H1 (cell line): ENCODE results near the gene TBC1D22A. TPM values are rescaled to one million over a fixed set of nuclear protein-coding genes. Genes with fewer than 3 reads are reported as not detected.

Experiments used
- CTCF ChIA-PET: fragments of 300-600 bp; sonication (Branson Sonifier 250); formaldehyde crosslinking; loops from one replicate; lab custom pipeline; 2021; ENCODE audit not compliant: partially characterized antibody; lab: Charles Lee
- POLR2A ChIA-PET: fragments of 300-600 bp; sonication (Branson Sonifier 250); formaldehyde crosslinking; loops from one replicate; lab custom pipeline; 2021; ENCODE audit warnings: inconsistent platforms; ENCODE audit not compliant: partially characterized antibody; lab: Charles Lee
- DNase-seq, 2 experiments: peaks; one replicate each; pipeline versions ENCODE4 v3.0.0 to v3.0.0-alpha.2; 2010 to 2022; ENCODE audit warnings: low spot score in 2 of 2, low read depth in 1 of 2, mixed read lengths in 1 of 2
- FAIRE-seq: peaks from 2 replicates; lab custom pipeline; 2011; peaks lifted over from hg19 to GRCh38; lab: Jason Lieb, UNC
- H2AFZ ChIP-seq: 2 replicates; pipeline ENCODE4 v1.8.1; 2012; ENCODE audit warnings: low read length, inconsistent platforms
- H2AK5ac ChIP-seq: 2 replicates; pipeline ENCODE4 v1.6.1; 2013; ENCODE audit warnings: low read depth, low read length
- H2BK120ac ChIP-seq: replicated peaks from 2 replicates; pipeline ENCODE3; 2013; ENCODE audit warnings: low read depth, low read length, inconsistent platforms
- H2BK12ac ChIP-seq: 2 replicates; pipeline ENCODE4 v1.6.1; 2013; ENCODE audit warnings: low read depth, low read length
- H2BK15ac ChIP-seq: 2 replicates; pipeline ENCODE4 v1.6.1; 2013; ENCODE audit warnings: low read length
- H2BK20ac ChIP-seq: 2 replicates; pipeline ENCODE4 v1.6.1; 2013; ENCODE audit warnings: low read length
- H2BK5ac ChIP-seq: 2 replicates; pipeline ENCODE4 v1.6.1; 2013; ENCODE audit warnings: low read depth, low read length
- H3K14ac ChIP-seq: 2 replicates; pipeline ENCODE4 v1.6.1; 2013; ENCODE audit warnings: inconsistent platforms; ENCODE audit not compliant: insufficient read length
- H3K18ac ChIP-seq: 2 replicates; pipeline ENCODE4 v1.6.1; 2013; ENCODE audit warnings: low read length; ENCODE audit errors: extremely low read depth
- H3K23ac ChIP-seq: 2 replicates; pipeline ENCODE4 v1.6.1; 2013; ENCODE audit warnings: inconsistent platforms; ENCODE audit not compliant: insufficient read length
- H3K23me2 ChIP-seq: 2 replicates; pipeline ENCODE4 v1.6.1; 2013; ENCODE audit warnings: low read depth, low read length
- H3K27ac ChIP-seq: 2 replicates; pipeline ENCODE4 v1.6.1; 2011; ENCODE audit warnings: low read depth, low read length, inconsistent platforms
- H3K27me3 ChIP-seq, 4 experiments: replicated peaks in 1 of 4; 1 replicate in 1 of 4; 2 replicates in 3 of 4; pipeline versions ENCODE4 v1.6.1 to v1.8.1; 2011 to 2013; ENCODE audit warnings: low read length in 3 of 4, mild to moderate bottlenecking in 3 of 4, inconsistent platforms in 2 of 4, mixed read lengths in 2 of 4, moderate library complexity in 1 of 4; ENCODE audit not compliant: control insufficient read depth in 3 of 4, insufficient read depth in 3 of 4; ENCODE audit errors: extremely low read depth in 1 of 4
- H3K36me3 ChIP-seq, 4 experiments: 2 replicates each; pipeline versions ENCODE4 v1.6.1 to v1.8.1; 2011 to 2013; ENCODE audit warnings: mild to moderate bottlenecking in 4 of 4, low read length in 3 of 4, moderate library complexity in 2 of 4, control low read depth in 1 of 4, inconsistent platforms in 1 of 4; ENCODE audit not compliant: insufficient read depth in 4 of 4, control insufficient read depth in 2 of 4
- H3K4ac ChIP-seq: replicated peaks from 2 replicates; pipeline ENCODE3; 2013; ENCODE audit warnings: low read length, low read depth, mixed read lengths, inconsistent platforms; ENCODE audit not compliant: insufficient read length
- H3K4me1 ChIP-seq, 4 experiments: replicated peaks in 1 of 4; 1 replicate in 1 of 4; 2 replicates in 3 of 4; pipeline versions ENCODE4 v1.6.1 to v1.8.1; 2011 to 2013; ENCODE audit warnings: low read length in 3 of 4, inconsistent platforms in 2 of 4, mixed read lengths in 1 of 4; ENCODE audit not compliant: insufficient read depth in 4 of 4, control insufficient read depth in 3 of 4
- H3K4me2 ChIP-seq, 2 experiments: 2 replicates each; pipeline versions ENCODE4 v1.6.1 to v1.8.1; 2011 to 2013; ENCODE audit warnings: low read depth in 2 of 2, low read length in 2 of 2, control low read depth in 1 of 2, inconsistent platforms in 1 of 2, mild to moderate bottlenecking in 1 of 2; ENCODE audit not compliant: insufficient read depth in 1 of 2
- H3K4me3 ChIP-seq, 4 experiments: fragments of 200-600, 300-600 bp in 1 of 4; sonication (generic), shearing (Covaris generic), sonication (Bioruptor Twin) in 1 of 4; 2 replicates each; pipeline versions ENCODE4 v1.5.1 to v1.8.1; 2011 to 2016; ENCODE audit warnings: low read length in 4 of 4, low read depth in 3 of 4, control low read depth in 2 of 4, inconsistent platforms in 2 of 4, mild to moderate bottlenecking in 2 of 4, mixed read lengths in 1 of 4, moderate library complexity in 1 of 4; ENCODE audit not compliant: insufficient read depth in 2 of 4; ENCODE audit errors: extremely low read depth in 1 of 4
- H3K56ac ChIP-seq: replicated peaks from 2 replicates; pipeline ENCODE3; 2013; ENCODE audit warnings: low read depth, mild to moderate bottlenecking, mixed read lengths, low read length, inconsistent platforms; ENCODE audit not compliant: insufficient read length
- H3K79me1 ChIP-seq: 2 replicates; pipeline ENCODE4 v1.6.1; 2013; ENCODE audit warnings: low read depth, low read length, control low read depth
- H3K79me2 ChIP-seq, 2 experiments: 2 replicates each; pipeline versions ENCODE4 v1.6.1 to v1.8.1; 2012 to 2013; ENCODE audit warnings: low read length in 2 of 2, mild to moderate bottlenecking in 2 of 2, inconsistent platforms in 1 of 2; ENCODE audit not compliant: insufficient read depth in 2 of 2, control insufficient read depth in 1 of 2
- H3K9ac ChIP-seq, 4 experiments: replicated peaks in 1 of 4; 1 replicate in 1 of 4; 2 replicates in 3 of 4; pipeline versions ENCODE4 v1.6.1 to v1.8.1; 2011 to 2013; ENCODE audit warnings: low read depth in 3 of 4, low read length in 3 of 4, control low read depth in 2 of 4, mild to moderate bottlenecking in 2 of 4, moderate library complexity in 2 of 4, inconsistent platforms in 1 of 4; ENCODE audit errors: extremely low read depth in 1 of 4
- H3K9me3 ChIP-seq, 2 experiments: 2 replicates each; pipeline versions ENCODE4 v1.6.1 to v1.8.1; 2012 to 2013; ENCODE audit warnings: mild to moderate bottlenecking in 2 of 2, moderate library complexity in 2 of 2, control low read depth in 1 of 2, inconsistent platforms in 1 of 2, low read depth in 1 of 2, low read length in 1 of 2, mixed read lengths in 1 of 2; ENCODE audit not compliant: insufficient read depth in 2 of 2
- H4K20me1 ChIP-seq, 2 experiments: replicated peaks in 1 of 2; 2 replicates each; pipeline versions ENCODE3 to v1.8.1; 2011 to 2013; ENCODE audit warnings: inconsistent platforms in 2 of 2, low read length in 2 of 2, mild to moderate bottlenecking in 1 of 2; ENCODE audit not compliant: insufficient read depth in 2 of 2, control insufficient read depth in 1 of 2
- H4K5ac ChIP-seq: 2 replicates; pipeline ENCODE4 v1.6.1; 2013; ENCODE audit warnings: low read length, low read depth, mixed read lengths, inconsistent platforms; ENCODE audit not compliant: insufficient read length
- H4K8ac ChIP-seq: 2 replicates; pipeline ENCODE4 v1.8.0; 2013; ENCODE audit warnings: mild to moderate bottlenecking, moderate library complexity, low read length, inconsistent platforms; ENCODE audit not compliant: insufficient read depth; ENCODE audit errors: extremely low read depth
- H4K91ac ChIP-seq: replicated peaks from 2 replicates; pipeline ENCODE3; 2013; ENCODE audit warnings: low read length, mixed read lengths, inconsistent platforms; ENCODE audit not compliant: insufficient read length
- CTCF ChIP-seq, 3 experiments: IDR thresholded peaks; 1 replicate in 2 of 3; 2 replicates in 1 of 3; pipeline versions ENCODE4 v1.5.1 to v1.6.1; 2011; ENCODE audit warnings: low read length in 3 of 3, mild to moderate bottlenecking in 3 of 3, inconsistent platforms in 2 of 3, low read depth in 1 of 3, moderate library complexity in 1 of 3; ENCODE audit not compliant: insufficient read depth in 1 of 3; ENCODE audit errors: control extremely low read depth in 1 of 3
- POLR2AphosphoS5 ChIP-seq: IDR thresholded peaks from 2 replicates; pipeline ENCODE4 v1.6.1; 2011; ENCODE audit warnings: low read depth, low read length
- RAD21 ChIP-seq, 2 experiments: IDR thresholded peaks in 1 of 2; conservative IDR thresholded peaks in 1 of 2; 2 replicates each; pipeline ENCODE4 v1.6.1; 2011; ENCODE audit warnings: low read depth in 2 of 2, low read length in 2 of 2, improper control_type of control experiment in 1 of 2, inconsistent platforms in 1 of 2, mild to moderate bottlenecking in 1 of 2, moderate library complexity in 1 of 2
- WGBS, 2 experiments: shearing (Covaris generic) in 1 of 2; methylation state at CpG; one replicate each; pipeline versions ENCODE4 v1.1.6 to v1.1.7; 2013 to 2015; ENCODE audit warnings: low lambda C conversion rate in 2 of 2, mixed read lengths in 2 of 2, inconsistent platforms in 1 of 2, low coverage in 1 of 2, missing lambda C conversion rate in 1 of 2; ENCODE audit not compliant: insufficient replicate concordance in 2 of 2, insufficient coverage in 1 of 2, insufficient read length in 1 of 2; ENCODE audit errors: extremely low coverage in 1 of 2, missing lambda C conversion rate in 1 of 2; 5-methylcytosine and 5-hydroxymethylcytosine counted together
- polyA plus RNA-seq, 7 experiments: library from polyadenylated mRNA; depleted of rRNA in 3 of 7; stranded (reverse) in 5 of 7; unstranded in 2 of 7; fragments of >200 nt in 5 of 7; fragments of 200-250 nt in 2 of 7; gene quantifications; 1 replicate in 5 of 7; 2 replicates in 1 of 7; 4 replicates in 1 of 7; pipeline versions ENCODE4 v1.2.1 to v1.2.3, GENCODE V29; 2011 to 2013; ENCODE audit warnings: missing spikeins in 2 of 7, mixed read lengths in 2 of 7
- total RNA-seq: library from RNA; stranded (reverse); fragmentation: NEBNext Ultra II Directional; extraction: Animal tissue kit (Norgen Biotek cat#: 25700); gene quantifications from 2 replicates; pipeline ENCODE4 v1.2.1, GENCODE V29; 2021

TBC1D22A gene
- total and polyA plus RNA-seq, 2 of the 8 experiments (the other 6 are each of a cell fraction or from before 2014, with no cell fraction given) = 11.9 to 18.4 TPM

DNA sequence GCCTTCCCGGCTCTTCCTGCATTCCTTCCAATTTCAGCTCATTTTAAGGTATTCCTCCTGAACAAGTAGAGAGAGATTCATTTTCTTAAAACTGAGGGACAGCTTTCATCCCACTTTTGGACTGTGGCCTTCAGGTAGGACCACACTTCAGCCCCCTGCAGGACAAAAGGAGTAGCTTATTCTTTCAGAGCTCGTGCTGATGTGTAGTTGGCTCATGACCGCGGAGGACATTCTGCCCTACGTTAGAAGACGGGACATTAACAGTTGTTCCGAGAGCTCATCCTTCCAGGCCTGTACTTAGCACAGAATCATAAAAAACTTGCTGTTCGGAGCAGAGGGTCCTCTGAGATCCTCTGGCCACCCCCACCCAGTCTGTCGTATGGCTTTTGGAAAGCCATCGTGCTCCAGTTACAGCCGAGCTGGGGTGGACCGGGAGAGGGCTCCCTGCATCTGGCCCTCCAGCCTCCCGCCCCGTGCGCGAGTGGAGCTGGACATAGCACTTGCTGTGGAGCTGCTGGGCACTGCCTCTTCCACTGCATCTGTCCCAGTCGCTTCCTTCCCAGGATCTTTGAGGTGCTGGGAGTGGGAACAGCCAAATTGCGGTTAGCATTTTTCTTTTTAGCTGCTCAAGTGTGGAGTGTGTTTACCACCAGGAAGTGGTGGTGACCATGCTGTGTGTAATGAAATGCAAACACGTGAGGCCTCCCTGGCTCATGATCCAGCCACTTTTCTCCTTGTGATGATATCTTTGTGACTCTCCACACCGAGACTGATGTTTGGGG lies 250.3 kb downstream of the TBC1D22A start:
- Histone ChIP-seq H3K4me2 (no peak overlapping the region), H3K18ac (no peak overlapping the region), H4K20me1 (peaks cover 6 to 9% of the 10 kb centered on the region in 2 experiments), H2AK5ac (no peak overlapping the region), H3K9me3 (no peaks in the 10 kb centered on the region), H3K14ac (no peak overlapping the region), H2BK5ac (no peak overlapping the region), H3K27me3 (no peaks in the 10 kb centered on the region), H3K4me3 (no peak overlapping the region), H3K23ac (no peak overlapping the region), H3K56ac (no peak overlapping the region), H3K9ac (no peak overlapping the region), H2BK120ac (no peak overlapping the region), H3K23me2 (peaks cover 5% of the 10 kb centered on the region; the same call in 1 of the 2 replicates), H2BK20ac (no peak overlapping the region), H4K91ac (no peak overlapping the region), H2BK12ac (no peak overlapping the region), H2AFZ (no peak overlapping the region), H4K5ac (no peak overlapping the region), H3K79me2 (no peaks in the 10 kb centered on the region), H3K36me3 (peaks cover 0 to 5% (median 2%) of the 10 kb centered on the region in 4 experiments; a peak in 2 of 8 replicates), H4K8ac (no peak overlapping the region), H3K79me1 (peaks cover 2% of the 10 kb centered on the region; the same call in 1 of the 2 replicates), H3K27ac (no peak overlapping the region), H3K4me1 (no peaks in the 10 kb centered on the region; a peak in 2 of 7 replicates), H3K4ac (no peak overlapping the region), H2BK15ac (no peak overlapping the region)
- ChIA-PET CTCF (interaction anchor here (0.9 to 3.0 kb wide), 21 partner anchors 10 to 210 kb away, joined by 3 to 16 read pairs (median 5); no protein-coding TSS in a partner anchor), POLR2A (interaction anchor here (1.4 kb wide), 1 partner anchor 23 kb away, joined by 5 read pairs; no protein-coding TSS in a partner anchor)
- TF ChIP-seq CTCF (IDR thresholded peaks at IDR 0.05; ENCODE audit: control extremely low read depth in 1 of 3, insufficient read depth in 1 of 3, low read depth in 1 of 3, low read length in 3 of 3) (peak; percentile 28 to 52 (median 41)), RAD21 (IDR thresholded peaks at IDR 0.05 in 1 of 2, conservative IDR thresholded peaks at IDR 0.05 in 1 of 2; ENCODE audit: low read depth in 2 of 2, low read length in 2 of 2) (peak; percentile 5 to 25; a peak in 2 of 4 replicates), POLR2AphosphoS5 (no peak)
- 91% methylated on average over 20 of the region's 20 CpGs; no CpG with 5 or more reads in 1 of the 2 experiments for WGBS, 2 experiments
- no peak for DNase-seq
- FAIRE-seq = peak; percentile 45
